NCI-H2171 treated with DMSO at 0.1 percent for 48 hours (cell line): ENCODE data around the gene LRRC58.
A peak's percentile ranks its signal among the peaks of the same experiment; 100 is the strongest.
"Not testable (repeated sequence)": the region's sequence is repeated elsewhere in the genome, so short reads cannot be mapped to it uniquely, and the experiment has no call there.

Experiments
- DNase-seq: peaks from one replicate; lab custom pipeline; 2025; lab: John Stamatoyannopoulos, UW

LRRC58 gene

GRCh38 chr3:120348991-120349854 lies at the start of gene LRRC58:
LRRC58 (minus strand) TSS chr3:120349354; CDS start chr3:120349243, 111 bp downstream.
- peak; percentile 90 for DNase-seq

- no peak for DNase-seq
Observed at GRCh38 chr3:120396469-120396868, 47.3 kb upstream of the LRRC58 start.

- DNase-seq, result no peak
Observed at GRCh38 chr3:120394347-120394746, 45.2 kb upstream of the LRRC58 start.

- DNase-seq, result no peak
Observed at GRCh38 chr3:120393761-120394160, 44.6 kb upstream of the LRRC58 start.

GRCh38 chr3:120393243-120393642 lies 44.1 kb upstream of the LRRC58 start:
- no peak for DNase-seq

GRCh38 chr3:120382941-120383447 lies 33.8 kb upstream of the LRRC58 start:
- DNase-seq, result no peak

GRCh38 chr3:120381503-120381902 lies 32.3 kb upstream of the LRRC58 start:
- no peak for DNase-seq

- not testable (repeated sequence) for DNase-seq
Observed at GRCh38 chr3:120377948-120378347, 28.8 kb upstream of the LRRC58 start.

GRCh38 chr3:120370463-120370862 lies 21.3 kb upstream of the LRRC58 start:
- no peak for DNase-seq

- no peak for DNase-seq
Observed at GRCh38 chr3:120369037-120369467, 19.9 kb upstream of the LRRC58 start.

GRCh38 chr3:120368172-120368571 lies 19.0 kb upstream of the LRRC58 start:
- DNase-seq, result no peak

GRCh38 chr3:120364821-120365220 lies 15.7 kb upstream of the LRRC58 start:
- no peak for DNase-seq

- no peak for DNase-seq
Observed at GRCh38 chr3:120364101-120364500, 14.9 kb upstream of the LRRC58 start.

GRCh38 chr3:120357807-120358206 lies 8.7 kb upstream of the LRRC58 start:
- peak; percentile 28 for DNase-seq

- DNase-seq, result no peak
Observed at GRCh38 chr3:120355486-120355885, 6.3 kb upstream of the LRRC58 start.

GRCh38 chr3:120353463-120353862 lies 4.3 kb upstream of the LRRC58 start:
- DNase-seq, result no peak

GRCh38 chr3:120352017-120352416 lies 2.9 kb upstream of the LRRC58 start:
- DNase-seq, result no peak

GRCh38 chr3:120350401-120350941 lies 1.3 kb upstream of the LRRC58 start:
- DNase-seq, result no peak

GRCh38 chr3:120349855-120350125 lies 636 bp upstream of the LRRC58 start:
- DNase-seq, result peak; percentile 47

- peak; percentile 61 for DNase-seq
Observed at GRCh38 chr3:120348065-120348990, 826 bp downstream of the LRRC58 start.

- no peak for DNase-seq
Observed at GRCh38 chr3:120344349-120344748, 4.8 kb downstream of the LRRC58 start.

- DNase-seq, result no peak
Observed at GRCh38 chr3:120341658-120342346, 7.4 kb downstream of the LRRC58 start.
